ENCODE results near the gene LAMA2. TPM values are rescaled to one million over a fixed set of nuclear protein-coding genes. Genes with fewer than 3 reads are reported as not detected.

LAMA2 gene, protein sequence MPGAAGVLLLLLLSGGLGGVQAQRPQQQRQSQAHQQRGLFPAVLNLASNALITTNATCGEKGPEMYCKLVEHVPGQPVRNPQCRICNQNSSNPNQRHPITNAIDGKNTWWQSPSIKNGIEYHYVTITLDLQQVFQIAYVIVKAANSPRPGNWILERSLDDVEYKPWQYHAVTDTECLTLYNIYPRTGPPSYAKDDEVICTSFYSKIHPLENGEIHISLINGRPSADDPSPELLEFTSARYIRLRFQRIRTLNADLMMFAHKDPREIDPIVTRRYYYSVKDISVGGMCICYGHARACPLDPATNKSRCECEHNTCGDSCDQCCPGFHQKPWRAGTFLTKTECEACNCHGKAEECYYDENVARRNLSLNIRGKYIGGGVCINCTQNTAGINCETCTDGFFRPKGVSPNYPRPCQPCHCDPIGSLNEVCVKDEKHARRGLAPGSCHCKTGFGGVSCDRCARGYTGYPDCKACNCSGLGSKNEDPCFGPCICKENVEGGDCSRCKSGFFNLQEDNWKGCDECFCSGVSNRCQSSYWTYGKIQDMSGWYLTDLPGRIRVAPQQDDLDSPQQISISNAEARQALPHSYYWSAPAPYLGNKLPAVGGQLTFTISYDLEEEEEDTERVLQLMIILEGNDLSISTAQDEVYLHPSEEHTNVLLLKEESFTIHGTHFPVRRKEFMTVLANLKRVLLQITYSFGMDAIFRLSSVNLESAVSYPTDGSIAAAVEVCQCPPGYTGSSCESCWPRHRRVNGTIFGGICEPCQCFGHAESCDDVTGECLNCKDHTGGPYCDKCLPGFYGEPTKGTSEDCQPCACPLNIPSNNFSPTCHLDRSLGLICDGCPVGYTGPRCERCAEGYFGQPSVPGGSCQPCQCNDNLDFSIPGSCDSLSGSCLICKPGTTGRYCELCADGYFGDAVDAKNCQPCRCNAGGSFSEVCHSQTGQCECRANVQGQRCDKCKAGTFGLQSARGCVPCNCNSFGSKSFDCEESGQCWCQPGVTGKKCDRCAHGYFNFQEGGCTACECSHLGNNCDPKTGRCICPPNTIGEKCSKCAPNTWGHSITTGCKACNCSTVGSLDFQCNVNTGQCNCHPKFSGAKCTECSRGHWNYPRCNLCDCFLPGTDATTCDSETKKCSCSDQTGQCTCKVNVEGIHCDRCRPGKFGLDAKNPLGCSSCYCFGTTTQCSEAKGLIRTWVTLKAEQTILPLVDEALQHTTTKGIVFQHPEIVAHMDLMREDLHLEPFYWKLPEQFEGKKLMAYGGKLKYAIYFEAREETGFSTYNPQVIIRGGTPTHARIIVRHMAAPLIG (N-terminal part only)
- polyA plus RNA-seq (0.12 and 2.5 TPM in 2 replicates), polyA minus RNA-seq (0.46 and 0.73 TPM in 2 replicates)

DNA sequence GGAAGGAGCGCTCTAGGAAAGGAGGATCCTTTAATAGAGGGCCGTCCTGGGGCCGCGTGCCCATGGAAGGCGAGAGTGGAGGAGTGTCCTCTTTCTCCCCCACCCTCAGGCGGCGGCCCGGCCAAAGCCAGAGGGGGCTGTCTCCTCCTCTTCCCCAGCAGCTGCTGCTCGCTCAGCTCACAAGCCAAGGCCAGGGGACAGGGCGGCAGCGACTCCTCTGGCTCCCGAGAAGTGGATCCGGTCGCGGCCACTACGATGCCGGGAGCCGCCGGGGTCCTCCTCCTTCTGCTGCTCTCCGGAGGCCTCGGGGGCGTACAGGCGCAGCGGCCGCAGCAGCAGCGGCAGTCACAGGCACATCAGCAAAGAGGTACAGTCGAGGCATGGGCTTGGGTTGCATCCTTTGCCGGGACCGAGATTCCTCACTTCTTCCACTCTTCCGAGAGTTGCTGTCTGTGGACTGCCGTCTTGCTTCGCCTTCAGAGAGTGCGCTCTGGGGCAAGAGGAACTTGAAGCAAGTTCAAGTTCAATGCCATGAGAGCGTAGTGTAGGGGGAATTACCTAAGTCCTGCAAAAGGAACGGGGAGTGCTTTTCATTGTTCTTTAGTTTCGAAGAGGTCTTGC, at the start of gene LAMA2:
TSS of gene LAMA2 (plus strand) at position 148 of the 621 bp plus-strand sequence. CDS start at position 256, 108 bp downstream.
- H3K9me2 ChIP-seq (ENCODE audit: insufficient read depth, low read length), result no peaks in the 10 kb centered on the region

More for the DNA sequence above, at the start of gene LAMA2:
- no peak within 1 kb of the TSS for H2AFZ ChIP-seq (ENCODE audit: low read depth, low read length)
- no peak within 1 kb of the TSS for H3K4me2 ChIP-seq (ENCODE audit: low read length)
- H3K27ac ChIP-seq (ENCODE audit: low read length), result no peak within 1 kb of the TSS
- H3K9me3 ChIP-seq (ENCODE audit: low read length), result no peaks in the 10 kb centered on the region
- H3F3A ChIP-seq (ENCODE audit: insufficient read depth, low read length, poor library complexity, severe bottlenecking), result no peaks in the 10 kb centered on the region
- no peak for TF ChIP-seq EZH2 (IDR thresholded peaks at IDR 0.05; ENCODE audit: borderline replicate concordance, insufficient read depth, low read length, poor library complexity, severe bottlenecking)
- TF ChIP-seq EP300 (conservative IDR thresholded peaks at IDR 0.05; ENCODE audit: poor library complexity, severe bottlenecking), result no peak
- no peak for TF ChIP-seq TAF1 (IDR thresholded peaks at IDR 0.05; ENCODE audit: low read depth)
- no peak for TF ChIP-seq POLR2AphosphoS5 (IDR thresholded peaks at IDR 0.05)
- TF ChIP-seq, protein P1, sequence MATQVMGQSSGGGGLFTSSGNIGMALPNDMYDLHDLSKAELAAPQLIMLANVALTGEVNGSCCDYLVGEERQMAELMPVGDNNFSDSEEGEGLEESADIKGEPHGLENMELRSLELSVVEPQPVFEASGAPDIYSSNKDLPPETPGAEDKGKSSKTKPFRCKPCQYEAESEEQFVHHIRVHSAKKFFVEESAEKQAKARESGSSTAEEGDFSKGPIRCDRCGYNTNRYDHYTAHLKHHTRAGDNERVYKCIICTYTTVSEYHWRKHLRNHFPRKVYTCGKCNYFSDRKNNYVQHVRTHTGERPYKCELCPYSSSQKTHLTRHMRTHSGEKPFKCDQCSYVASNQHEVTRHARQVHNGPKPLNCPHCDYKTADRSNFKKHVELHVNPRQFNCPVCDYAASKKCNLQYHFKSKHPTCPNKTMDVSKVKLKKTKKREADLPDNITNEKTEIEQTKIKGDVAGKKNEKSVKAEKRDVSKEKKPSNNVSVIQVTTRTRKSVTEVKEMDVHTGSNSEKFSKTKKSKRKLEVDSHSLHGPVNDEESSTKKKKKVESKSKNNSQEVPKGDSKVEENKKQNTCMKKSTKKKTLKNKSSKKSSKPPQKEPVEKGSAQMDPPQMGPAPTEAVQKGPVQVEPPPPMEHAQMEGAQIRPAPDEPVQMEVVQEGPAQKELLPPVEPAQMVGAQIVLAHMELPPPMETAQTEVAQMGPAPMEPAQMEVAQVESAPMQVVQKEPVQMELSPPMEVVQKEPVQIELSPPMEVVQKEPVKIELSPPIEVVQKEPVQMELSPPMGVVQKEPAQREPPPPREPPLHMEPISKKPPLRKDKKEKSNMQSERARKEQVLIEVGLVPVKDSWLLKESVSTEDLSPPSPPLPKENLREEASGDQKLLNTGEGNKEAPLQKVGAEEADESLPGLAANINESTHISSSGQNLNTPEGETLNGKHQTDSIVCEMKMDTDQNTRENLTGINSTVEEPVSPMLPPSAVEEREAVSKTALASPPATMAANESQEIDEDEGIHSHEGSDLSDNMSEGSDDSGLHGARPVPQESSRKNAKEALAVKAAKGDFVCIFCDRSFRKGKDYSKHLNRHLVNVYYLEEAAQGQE (IDR thresholded peaks at IDR 0.05; ENCODE audit: borderline replicate concordance), result no peak
- TF ChIP-seq, protein P2, sequence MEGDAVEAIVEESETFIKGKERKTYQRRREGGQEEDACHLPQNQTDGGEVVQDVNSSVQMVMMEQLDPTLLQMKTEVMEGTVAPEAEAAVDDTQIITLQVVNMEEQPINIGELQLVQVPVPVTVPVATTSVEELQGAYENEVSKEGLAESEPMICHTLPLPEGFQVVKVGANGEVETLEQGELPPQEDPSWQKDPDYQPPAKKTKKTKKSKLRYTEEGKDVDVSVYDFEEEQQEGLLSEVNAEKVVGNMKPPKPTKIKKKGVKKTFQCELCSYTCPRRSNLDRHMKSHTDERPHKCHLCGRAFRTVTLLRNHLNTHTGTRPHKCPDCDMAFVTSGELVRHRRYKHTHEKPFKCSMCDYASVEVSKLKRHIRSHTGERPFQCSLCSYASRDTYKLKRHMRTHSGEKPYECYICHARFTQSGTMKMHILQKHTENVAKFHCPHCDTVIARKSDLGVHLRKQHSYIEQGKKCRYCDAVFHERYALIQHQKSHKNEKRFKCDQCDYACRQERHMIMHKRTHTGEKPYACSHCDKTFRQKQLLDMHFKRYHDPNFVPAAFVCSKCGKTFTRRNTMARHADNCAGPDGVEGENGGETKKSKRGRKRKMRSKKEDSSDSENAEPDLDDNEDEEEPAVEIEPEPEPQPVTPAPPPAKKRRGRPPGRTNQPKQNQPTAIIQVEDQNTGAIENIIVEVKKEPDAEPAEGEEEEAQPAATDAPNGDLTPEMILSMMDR (IDR thresholded peaks at IDR 0.05; ENCODE audit: poor library complexity, severe bottlenecking), result no peak
- no peak for TF ChIP-seq SMC3 (conservative IDR thresholded peaks at IDR 0.05; ENCODE audit: poor library complexity)
- TF ChIP-seq MXI1 (conservative IDR thresholded peaks at IDR 0.05; ENCODE audit: poor library complexity, severe bottlenecking), result no peak
- TF ChIP-seq RAD21 (conservative IDR thresholded peaks at IDR 0.05), result no peak
- H4K20me1 ChIP-seq (ENCODE audit: insufficient read depth), result no peaks in the 10 kb centered on the region
- peak within 1 kb of the TSS; percentile 52 for H3K4me3 ChIP-seq (ENCODE audit: low read length)
- peaks cover 29% of the 10 kb centered on the region for H3K27me3 ChIP-seq (ENCODE audit: insufficient read depth, low read depth, low read length)
- no peak within 1 kb of the TSS for H3K9ac ChIP-seq (ENCODE audit: low read length)
- H3K79me2 ChIP-seq (replicated peaks; ENCODE audit: insufficient read depth, low read length), result no peaks in the 10 kb centered on the region
- no peaks in the 10 kb centered on the region for H3K36me3 ChIP-seq (ENCODE audit: insufficient read depth, low read length)
